8988T (cell line): ENCODE data around the gene HEMGN.
A peak's percentile ranks its signal among the peaks of the same experiment; 100 is the strongest.
"Not testable (repeated sequence)": the region's sequence is repeated elsewhere in the genome, so short reads cannot be mapped to it uniquely, and the experiment has no call there.

Experiments used
- DNase-seq: peaks from one replicate; pipeline ENCODE4 v3.0.0; 2011

The HEMGN gene

GRCh38 chr9:97962575-97962974, 24.6 kb upstream of the HEMGN start:
- no peak for DNase-seq

GRCh38 chr9:97962136-97962535, 24.2 kb upstream of the HEMGN start:
- no peak for DNase-seq

- DNase-seq = no peak
Measured at GRCh38 chr9:97961361-97961760, 23.4 kb upstream of the HEMGN start.

GRCh38 chr9:97960678-97961328, 22.8 kb upstream of the HEMGN start:
- not testable (repeated sequence) for DNase-seq

- no peak for DNase-seq
Measured at GRCh38 chr9:97959585-97959984, 21.6 kb upstream of the HEMGN start.

DNA sequence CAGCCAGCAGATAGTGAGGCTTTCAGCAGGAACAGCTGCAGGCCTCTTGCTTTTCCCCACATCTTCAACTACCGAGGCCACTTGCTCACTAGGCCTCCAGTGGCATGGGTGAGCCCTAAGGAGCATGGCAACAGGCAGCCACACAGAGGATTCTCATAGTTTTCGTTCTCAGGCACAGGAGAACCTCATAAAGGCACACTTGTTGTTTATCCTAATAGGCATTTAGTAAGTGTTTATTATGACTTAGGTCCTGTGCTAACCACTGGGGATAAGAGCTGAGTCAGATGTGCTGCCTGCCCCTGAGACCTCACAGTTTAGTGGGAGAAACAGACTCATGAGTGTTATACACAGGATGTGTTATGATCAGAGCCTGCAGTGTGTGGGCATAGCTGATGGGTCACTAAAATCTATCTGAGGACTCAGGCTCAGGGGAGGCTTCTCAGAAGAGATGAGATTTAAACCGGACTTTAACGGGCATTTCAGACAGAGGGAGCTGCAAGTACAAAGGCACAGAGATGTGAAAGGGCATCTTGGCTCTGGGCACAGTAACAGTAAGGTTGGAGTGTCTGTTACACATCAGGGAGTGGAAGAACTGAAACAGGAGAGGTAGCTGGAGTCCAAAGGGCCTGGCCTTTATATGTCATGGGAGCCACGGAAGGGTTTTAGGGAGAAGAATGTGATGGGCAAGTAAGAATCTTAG, 21.0 kb upstream of the HEMGN start:
- DNase-seq = no peak

DNA sequence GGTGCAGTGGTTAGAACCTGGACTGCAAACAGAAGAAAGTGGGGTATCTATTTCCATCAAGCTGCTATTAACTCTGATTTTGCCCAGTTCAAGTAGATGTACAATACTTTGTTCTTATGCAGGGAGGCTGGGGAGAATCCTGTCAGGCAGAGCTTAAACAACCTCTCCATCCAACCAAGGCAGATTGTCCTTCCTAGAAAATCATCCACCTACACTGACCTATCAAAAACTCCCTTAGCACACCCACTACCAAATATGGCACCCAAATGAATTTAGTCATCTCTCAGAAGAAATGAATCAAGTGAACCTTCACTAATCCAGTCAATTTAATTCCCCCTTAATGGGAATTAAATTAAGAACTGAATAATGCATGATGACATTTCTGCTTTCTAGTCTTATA, 18.4 kb upstream of the HEMGN start:
- DNase-seq = no peak

DNA sequence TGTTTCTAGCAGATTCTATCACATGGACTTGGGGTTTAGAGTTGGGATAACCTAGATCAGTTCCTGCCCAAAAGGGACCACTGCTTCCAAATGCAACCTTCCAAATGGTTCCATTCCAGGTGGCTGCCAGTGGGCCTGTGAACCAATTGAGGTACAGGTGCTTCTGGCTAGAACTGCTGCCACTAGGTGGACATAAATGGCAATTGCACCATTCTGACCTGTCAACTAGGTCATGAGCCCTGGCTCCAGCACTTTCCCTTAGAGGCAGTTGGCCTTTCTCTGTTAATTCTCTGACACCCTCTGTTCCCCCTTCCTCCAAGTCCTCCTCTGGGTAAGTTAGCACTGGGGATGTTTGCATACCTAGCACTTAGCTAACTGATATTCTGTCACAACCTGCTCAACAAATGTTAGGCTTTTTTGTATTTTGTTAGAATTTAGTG, 16.6 kb upstream of the HEMGN start:
- peak; percentile 39 for DNase-seq

GRCh38 chr9:97950873-97951272, 12.9 kb upstream of the HEMGN start:
- not testable (repeated sequence) for DNase-seq

DNA sequence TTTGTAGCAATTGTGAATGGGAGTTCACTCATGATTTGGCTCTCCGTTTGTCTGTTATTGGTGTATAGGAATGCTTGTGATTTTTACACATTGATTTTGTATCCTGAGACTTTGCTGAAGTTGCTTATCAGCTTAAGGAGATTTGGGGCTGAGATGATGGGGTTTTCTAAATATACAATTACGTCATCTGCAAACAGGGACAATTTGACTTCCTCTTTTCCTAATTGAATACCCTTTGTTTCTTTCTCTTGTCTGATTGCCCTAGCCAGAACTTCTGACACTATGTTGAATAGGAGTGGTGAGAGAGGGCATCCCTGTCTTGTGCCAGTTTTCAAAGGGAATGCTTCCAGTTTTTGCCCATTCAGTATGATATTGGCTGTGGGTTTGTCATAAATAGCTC, 9.1 kb upstream of the HEMGN start:
- DNase-seq = not testable (repeated sequence)

- not testable (repeated sequence) for DNase-seq
Measured at GRCh38 chr9:97945470-97945869, 7.5 kb upstream of the HEMGN start.

- DNase-seq = no peak
Measured at GRCh38 chr9:97944612-97945011, 6.6 kb upstream of the HEMGN start.

DNA sequence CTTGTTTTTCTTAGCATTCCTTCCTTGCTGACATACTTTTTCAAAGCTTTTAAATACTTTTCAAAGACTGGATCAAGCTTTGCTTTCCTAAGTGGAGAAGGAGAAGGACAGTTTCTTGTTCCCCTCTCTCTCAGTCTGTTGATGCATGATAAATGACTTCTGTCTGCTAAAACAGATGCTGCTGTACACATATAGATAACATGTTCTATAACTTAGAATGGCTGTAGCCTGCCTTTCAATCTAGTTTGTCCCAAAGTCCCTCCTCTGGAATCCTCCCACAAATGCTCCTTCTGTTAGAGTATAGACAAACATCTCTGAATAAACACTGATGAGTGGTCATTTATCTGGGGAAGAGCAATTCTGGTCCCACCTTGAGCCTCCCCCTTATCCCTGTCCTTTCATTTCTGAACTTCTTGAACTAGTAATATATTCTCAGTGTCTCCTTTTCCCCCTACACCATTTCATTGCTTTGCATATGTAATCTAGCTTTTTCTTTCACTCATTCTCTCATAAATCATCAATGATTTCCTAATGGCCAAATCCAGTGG, 5.4 kb upstream of the HEMGN start:
- DNase-seq = no peak

DNA sequence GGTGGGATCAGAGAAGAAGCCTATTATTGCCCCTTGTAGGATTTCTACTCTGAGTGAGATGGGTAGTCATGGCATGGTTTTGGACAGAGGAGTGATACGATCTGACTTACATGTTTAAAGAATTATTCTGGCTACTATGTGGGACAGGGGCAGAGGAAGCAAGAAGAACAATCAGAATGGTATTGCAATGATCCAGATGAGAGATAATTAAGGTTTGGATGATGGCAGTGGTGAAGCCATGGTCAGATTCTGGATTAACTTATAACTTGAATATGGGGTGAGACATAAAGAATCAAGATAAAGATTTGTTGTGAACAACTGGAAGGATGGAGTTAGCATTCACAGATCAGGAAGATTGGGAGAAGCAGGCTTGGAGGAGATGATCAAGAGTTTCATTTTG, 3.4 kb upstream of the HEMGN start:
- DNase-seq = no peak

GRCh38 chr9:97940741-97941140, 2.8 kb upstream of the HEMGN start:
- DNase-seq = no peak

DNA sequence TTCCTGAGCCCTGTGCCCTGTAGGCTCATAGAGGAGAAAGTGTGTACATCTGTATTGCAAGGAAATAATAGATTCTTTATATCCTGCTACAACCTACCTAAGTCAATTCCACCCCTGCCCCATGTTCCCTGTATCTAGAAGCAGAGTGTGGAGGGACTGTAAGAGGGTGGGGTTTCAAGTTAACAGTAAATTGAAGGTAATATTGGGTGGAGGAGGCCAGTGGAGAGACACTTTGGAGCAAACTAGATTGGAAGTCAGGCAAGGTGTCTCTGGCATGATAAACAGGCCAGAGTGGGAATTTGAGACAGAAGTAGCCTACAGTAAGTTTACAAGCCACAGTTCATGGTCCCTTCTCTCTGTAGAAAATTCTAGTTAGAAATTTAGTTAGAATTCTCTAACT, 2.3 kb upstream of the HEMGN start:
- no peak for DNase-seq

DNA sequence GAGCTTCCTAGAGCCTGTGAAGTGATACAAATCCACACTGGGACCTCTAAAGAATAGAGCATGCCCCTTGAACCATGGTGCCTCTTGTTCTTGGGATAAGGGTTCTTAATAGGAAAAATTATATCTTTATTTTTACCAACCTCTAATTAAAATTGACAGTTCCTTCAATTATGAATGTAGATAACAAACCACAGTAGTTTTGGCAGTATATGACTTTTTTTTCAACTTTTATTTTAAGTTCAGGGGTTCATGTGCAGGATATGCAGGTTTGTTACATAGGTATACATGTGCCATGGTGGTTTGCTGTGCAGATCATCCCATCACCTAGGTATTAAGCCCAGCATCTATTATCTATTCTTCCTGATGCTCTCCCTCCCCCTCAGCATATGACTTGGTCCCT, 974 bp downstream of the HEMGN start:
- DNase-seq = no peak

GRCh38 chr9:97935276-97935675, 2.7 kb downstream of the HEMGN start:
- DNase-seq = no peak

DNA sequence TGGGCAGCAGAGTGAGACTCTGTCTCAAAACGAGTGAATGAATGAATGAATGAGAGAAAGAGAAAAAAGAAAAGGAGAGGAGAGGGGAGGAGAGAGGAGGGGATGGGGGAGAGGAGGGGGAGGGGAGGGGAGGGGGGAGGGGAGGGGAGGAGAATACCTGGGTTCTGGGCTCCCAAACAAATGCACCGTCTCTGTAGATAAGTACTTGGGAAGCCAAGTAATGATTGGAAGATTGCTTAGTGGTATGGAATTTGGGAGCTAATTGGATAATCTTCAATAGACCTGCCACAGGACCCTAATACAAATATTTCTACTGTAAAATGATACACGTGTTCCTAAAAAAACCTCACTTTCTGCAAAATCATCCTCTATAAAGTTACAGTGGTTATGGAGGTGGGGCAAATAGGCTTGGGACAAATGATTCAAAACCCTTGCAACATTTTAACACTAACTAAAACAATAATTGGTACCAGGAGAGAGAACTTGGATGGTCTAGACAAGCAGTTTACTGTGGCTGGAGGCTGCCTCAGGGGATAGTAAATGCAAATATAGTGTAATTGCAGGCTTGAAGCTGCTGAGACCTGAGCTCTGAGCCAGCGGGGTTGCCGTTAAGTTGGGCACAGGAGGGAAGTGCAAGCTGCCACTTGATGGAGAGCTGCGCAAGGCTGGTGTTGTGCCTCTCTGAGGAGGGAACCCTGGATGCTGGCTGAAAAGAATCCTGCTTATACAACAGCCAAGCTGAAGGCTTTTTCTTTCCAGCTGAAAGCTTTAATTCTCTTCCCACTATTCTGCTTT, 3.5 kb downstream of the HEMGN start:
- no peak for DNase-seq

DNA sequence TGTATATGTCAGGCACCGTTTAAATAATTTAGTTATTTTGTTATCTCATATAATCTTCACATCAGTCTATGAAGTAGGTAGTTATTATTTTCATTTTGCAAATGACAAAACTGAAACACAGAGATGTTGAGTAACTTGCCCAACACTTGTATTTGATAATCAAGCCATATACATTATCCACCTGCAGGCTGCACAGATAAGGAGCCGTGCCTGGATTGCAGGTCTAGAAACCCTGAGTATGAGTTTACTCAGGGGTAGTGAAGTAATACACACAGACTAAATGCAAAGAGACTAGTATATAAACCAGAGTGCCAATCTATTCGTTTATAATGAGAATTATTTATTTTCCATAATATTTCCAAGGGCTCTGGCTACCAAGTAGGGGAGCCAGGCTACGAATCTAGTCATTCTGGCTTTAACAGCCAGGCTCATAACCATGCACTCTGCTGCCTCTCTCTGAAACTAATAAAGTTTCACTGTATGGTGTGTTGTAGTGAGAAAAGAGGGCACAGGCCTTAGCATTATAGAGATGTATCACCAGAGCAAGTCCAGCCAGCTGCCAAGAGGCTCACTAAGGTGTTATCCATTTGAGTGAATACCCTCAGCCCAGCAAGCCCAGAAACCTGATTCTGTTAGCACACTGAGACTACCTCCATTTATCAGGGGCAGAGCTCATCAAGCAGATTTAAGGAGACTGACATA, 4.5 kb downstream of the HEMGN start:
- DNase-seq = no peak

GRCh38 chr9:97930972-97931371, 7.0 kb downstream of the HEMGN start:
- DNase-seq = no peak

DNA sequence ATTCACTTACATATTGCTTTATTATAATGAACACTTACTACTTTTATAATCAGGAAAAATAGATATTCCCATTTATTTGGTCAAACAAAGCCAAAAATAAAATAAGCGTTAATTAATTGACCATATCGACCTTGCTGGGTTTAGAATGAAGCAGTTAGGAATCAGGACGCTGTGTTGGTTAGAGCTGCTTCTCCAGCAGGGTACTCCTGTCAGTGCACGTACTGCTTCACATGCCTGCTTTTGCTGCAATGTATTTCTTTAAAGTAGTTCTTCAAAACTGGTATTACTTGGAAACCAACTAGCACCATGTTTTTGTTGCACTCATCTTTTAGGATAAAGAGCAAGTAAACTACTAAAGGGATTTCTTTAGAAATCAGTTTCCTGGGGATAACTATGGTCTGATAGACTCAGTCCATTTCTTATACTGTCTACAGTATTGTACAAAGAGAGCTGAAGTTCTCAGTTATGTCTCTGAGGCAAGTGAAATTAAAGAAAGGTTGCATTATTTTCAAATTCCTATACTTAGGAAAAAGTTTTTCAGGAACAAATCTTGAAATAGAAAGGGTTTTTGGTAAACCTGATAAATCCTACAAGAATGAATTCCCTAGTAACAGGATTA, 8.9 kb downstream of the HEMGN start:
- no peak for DNase-seq
